HuH-7 (cell line): ENCODE measurements around the gene CLK3.
"Not testable (repeated sequence)": the region's sequence is repeated elsewhere in the genome, so short reads cannot be mapped to it uniquely, and the experiment has no call there.

Experiments
- DNase-seq: peaks from one replicate; pipeline ENCODE4 v3.0.0; 2011; ENCODE audit warnings: low spot score

The CLK3 gene

GRCh38 chr15:74642734-74643664, 27.4 kb downstream of the CLK3 start:
- no peak for DNase-seq

DNA sequence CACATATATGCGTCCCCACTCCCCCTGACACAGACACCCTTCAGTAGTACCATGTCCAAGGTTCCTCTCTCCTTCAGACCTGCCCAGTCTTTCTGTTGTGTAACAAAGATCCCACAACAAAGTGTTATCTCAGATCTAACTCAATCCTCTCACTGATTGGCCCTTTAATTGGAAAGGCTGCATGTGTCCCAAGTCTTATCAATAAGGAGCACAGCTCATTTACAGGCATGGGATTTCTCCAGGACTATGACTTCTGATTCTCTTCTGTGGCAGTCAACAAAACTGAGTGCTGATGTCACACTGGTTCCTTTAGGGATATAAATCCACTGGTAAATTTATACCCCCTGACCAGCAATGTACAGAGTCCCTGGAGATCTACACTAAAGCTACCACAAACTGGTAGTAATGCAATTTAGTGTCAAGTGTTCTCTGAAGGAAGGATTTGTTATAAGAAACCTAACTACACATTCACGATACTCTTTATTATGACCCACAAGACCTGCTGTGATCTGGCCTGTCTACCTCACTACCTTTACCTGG, 28.1 kb downstream of the CLK3 start:
- DNase-seq = no peak

DNA sequence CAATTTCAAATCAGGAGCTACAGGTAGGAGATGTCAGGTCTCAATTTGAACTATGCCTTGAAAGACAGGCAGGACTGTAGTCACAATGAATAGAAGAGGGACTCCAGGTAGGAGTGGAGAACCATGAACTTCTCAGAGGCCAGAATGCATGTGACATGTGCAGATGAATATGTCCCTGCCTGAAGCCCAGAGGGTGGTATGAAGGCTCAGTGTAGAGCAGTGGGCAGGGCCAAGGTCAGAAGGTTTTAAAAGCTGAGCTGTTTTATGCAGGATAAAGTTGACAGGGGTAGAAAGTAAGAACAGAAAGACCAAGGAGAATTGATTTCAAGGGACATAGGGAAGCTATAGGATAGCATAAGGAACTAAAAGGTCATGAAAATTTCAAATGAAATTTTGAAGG, 30.8 kb downstream of the CLK3 start:
- DNase-seq = no peak

- DNase-seq = no peak
Measured at GRCh38 chr15:74648051-74648842, 32.6 kb downstream of the CLK3 start.

GRCh38 chr15:74651242-74651741, 35.7 kb downstream of the CLK3 start:
- no peak for DNase-seq

GRCh38 chr15:74653426-74654102, 37.9 kb downstream of the CLK3 start:
- no peak for DNase-seq

- no peak for DNase-seq
Measured at GRCh38 chr15:74655424-74655823, 39.8 kb downstream of the CLK3 start.

- no peak for DNase-seq
Measured at GRCh38 chr15:74656935-74657535, 41.4 kb downstream of the CLK3 start.

GRCh38 chr15:74657846-74658245, 42.2 kb downstream of the CLK3 start:
- DNase-seq = no peak

DNA sequence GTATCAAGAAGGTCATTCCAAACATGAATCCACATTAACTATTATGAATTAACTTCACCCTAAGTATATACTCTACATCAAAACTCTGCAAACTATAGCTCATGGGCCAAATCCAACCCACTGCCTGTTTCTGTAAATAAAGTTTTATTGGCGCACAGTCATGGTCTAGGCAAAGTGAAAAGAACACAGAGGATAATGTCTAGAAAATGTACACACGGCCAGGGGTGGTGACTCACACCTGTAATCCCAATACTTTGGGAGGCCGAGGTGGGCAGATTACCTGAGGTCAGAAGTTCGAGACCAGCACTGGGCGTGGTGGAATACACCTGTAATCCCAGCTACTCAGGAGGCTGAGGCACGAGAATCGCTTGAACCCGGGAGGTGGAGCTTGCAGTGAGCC, 45.6 kb downstream of the CLK3 start:
- DNase-seq = not testable (repeated sequence)

- no peak for DNase-seq
Measured at GRCh38 chr15:74662064-74662860, 46.6 kb downstream of the CLK3 start.

DNA sequence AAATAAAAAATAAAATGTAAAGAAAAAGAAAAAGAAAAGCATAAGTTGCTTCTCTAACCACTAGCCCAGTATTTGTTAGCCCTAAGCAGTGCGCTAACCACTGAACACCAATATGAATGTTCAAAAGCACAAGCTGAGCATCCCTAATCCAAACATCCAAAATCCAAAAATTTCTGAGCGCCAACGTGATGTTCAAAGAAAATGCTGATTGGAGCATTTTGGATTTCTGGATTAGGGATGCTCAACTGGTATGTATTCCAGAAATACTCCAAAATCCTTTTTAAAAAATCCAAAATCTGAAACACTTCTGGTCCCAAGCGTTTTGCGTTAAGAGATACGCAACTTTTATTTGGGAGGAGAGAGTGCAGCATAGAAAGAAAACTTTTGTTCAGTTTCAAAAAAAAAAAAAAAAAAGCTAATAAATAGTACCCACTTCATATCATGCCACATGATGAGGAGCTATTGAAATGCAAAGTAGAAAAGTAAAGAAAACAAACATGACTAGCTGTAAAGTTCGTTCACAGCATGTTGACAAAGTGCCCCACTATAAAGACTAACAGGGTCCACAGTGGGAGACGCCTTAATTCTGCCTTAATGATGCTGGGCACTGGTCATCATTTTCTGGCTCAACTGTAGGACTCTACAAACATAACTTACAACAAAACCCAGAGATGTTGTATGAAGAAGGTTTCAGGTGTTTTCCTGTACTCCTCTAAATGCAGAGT, 47.8 kb downstream of the CLK3 start:
- DNase-seq = no peak

DNA sequence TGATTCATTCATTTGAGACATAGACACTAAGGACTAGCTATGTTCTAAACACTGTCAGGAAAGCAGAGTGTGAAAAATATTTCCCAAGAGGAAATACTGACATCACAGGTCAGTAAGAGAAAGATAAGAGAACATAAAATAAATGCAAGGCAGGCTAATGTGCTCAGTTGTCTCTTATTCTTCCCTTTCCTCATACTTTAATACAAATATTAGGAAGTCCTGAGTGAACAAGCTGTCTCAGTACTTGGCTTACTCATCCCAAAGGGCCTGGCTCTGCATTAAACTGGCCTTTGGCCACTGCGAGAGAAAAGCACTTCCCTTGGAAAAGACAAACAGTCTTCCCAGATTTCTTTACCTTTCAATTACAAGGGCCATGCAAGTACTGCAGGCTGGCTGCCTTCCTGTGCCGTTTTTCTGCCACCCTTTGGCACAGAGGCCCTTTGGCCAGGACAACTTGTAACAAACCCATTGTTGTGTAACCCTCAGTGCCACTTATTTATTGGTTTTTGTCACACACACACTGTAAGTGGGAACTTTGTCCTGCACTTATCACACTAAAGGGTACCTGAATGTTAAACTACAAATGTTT, 48.5 kb downstream of the CLK3 start:
- peak; percentile 25 for DNase-seq

DNA sequence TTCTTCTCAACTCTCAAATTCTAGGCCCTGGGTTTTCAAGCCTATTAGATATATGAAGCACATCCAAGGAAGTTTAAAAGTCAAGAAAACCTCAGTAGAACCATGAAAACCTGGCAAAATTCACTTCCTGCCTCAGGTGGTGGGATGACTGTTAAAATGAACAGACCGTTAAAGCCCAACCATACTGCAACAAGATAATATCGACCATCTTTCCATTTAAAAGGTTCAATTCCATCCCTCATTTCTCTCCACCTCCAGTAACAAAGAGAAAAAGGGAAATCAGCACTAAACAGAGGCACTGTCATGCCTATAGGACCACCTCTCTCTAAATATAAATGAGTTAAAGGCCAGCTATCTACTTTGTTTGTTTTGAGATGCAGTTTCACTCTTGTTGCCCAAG, 49.0 kb downstream of the CLK3 start:
- DNase-seq = no peak

- DNase-seq = no peak
Measured at GRCh38 chr15:74667975-74668374, 52.3 kb downstream of the CLK3 start.

DNA sequence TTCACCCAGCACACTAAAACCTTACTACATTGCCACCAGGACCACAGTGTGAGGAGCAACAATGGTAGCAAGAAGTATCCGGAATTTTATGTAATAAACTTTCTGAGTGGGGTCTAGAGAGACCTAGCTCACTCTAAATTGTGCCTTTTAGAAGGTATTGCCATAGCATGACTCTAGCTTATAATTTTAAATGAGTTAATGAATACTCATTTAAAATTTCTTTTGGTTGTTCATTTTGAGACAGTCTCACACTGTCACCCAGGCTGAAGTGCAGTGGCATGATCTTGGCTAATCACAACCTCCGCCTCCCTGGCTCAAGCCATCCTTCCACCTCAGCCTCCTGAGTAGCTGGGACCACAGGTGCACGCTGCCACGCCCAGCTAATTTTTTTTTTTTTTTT, 54.0 kb downstream of the CLK3 start:
- DNase-seq = no peak

DNA sequence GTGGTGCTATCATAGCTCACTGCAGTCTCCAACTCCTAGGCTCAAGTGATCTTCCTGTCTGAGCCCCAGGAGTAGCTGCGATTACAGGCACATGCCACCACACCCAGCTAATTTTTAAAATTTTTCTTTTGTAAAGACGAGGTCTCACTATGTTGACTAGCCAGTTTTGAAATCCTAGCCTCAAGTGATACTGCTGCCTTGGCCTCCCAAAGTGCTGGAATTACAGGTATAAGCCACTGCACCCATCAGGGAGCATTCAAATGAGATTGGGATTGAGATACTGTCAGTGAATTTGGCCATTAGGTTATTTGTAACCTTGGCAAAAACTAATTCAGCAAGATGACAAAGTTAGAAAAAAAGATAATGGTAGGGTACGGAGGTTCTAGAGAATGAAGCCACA, 58.5 kb downstream of the CLK3 start:
- no peak for DNase-seq

DNA sequence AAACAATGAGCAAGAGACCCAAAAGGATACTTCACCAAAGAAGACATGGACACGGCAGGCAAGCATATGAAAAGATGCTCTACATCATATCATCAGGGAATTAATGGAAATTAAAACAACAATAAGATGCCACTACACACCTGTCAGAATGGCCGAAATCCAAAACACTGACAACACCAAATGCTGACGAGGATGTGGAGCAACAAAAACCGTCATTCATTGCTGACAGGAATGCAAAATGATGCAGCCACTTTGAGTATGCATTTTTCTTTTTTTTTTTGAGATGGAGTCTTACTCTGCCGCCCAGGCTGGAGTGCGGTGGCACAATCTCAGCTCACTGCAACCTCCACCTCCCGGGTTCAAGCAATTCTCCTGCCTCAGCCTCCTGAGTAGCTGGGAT, 61.2 kb downstream of the CLK3 start:
- no peak for DNase-seq
